Fibroblast of the aortic adventitia (primary cell): ENCODE data around the gene PEX19. TPM values are rescaled to one million over a fixed set of nuclear protein-coding genes. Genes with fewer than 3 reads are reported as not detected.

Source experiments
- DNase-seq: peaks from one replicate; pipeline ENCODE4 v3.0.0-alpha.2; 2010; ENCODE audit warnings: low read depth
- H3K4me3 ChIP-seq: 2 replicates; pipeline ENCODE4 v1.5.1; 2011; ENCODE audit warnings: low read depth, mild to moderate bottlenecking, control low read depth, low read length, moderate library complexity
- CTCF ChIP-seq: IDR thresholded peaks from 2 replicates; pipeline ENCODE4 v1.5.1; 2011; ENCODE audit warnings: mild to moderate bottlenecking, low read length, control low read depth, inconsistent platforms; ENCODE audit not compliant: insufficient read depth
- total RNA-seq: library from RNA; depleted of rRNA; stranded (reverse); fragments of >200 nt; gene quantifications from 2 replicates; pipeline ENCODE4 v1.2.3, GENCODE V29; 2012; ENCODE audit warnings: low replicate concordance

PEX19 gene
- 39.1 and 55.1 TPM in 2 replicates for total RNA-seq

GRCh38 chr1:160284782-160285344, at the start of gene PEX19:
Gene PEX19, minus strand, starts transcription at chr1:160285133. Its CDS starts 9 bp downstream, at chr1:160285124.
- H3K4me3 ChIP-seq, result peak within 1 kb of the TSS; percentile 90
- peak; percentile 93 for DNase-seq
- TF ChIP-seq CTCF, result no peak

DNA sequence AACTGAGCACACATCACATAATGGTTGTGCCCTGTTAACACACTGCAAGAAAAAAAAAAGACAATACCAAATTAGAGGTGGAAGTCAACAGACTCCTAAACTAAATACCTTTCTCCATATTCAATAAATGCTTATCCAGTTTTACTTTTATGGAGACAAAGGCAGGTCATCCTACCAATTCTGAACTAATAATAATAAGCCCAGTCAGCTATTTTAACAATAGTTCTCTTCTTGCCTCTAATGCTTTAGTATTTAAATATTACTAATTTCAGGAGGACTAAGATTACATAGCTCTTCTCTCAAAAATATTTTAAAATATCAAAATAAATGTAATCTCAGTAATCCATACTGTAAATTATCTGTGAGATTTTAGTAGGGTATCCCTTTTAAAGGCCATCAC, 47.6 kb upstream of the PEX19 start:
- H3K4me3 ChIP-seq, result no peak overlapping the region
- no peak for TF ChIP-seq CTCF
- DNase-seq, result no peak

- DNase-seq, result no peak
- H3K4me3 ChIP-seq, result no peak overlapping the region
- no peak for TF ChIP-seq CTCF
Measured at GRCh38 chr1:160330119-160330518, 45.2 kb upstream of the PEX19 start.

DNA sequence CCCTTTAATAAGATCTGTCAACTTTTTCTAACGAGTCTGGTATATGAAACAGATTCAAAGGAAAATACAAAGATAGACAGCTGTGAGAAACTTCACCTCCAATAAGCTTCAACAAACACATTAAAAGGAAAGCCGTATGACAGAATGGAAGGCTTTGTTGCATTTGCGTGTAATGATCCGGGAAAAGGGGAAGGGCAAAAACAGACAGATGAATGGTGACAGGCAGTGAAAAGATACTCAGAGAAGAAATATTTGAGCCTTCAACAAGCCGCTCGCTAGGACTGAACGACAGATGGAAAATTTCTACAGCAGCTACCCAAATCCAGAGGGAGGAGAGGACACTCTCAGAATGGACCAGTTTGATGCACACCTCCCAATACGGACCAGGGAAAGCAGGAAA, 43.3 kb upstream of the PEX19 start:
- no peak overlapping the region for H3K4me3 ChIP-seq
- DNase-seq, result no peak
- no peak for TF ChIP-seq CTCF

DNA sequence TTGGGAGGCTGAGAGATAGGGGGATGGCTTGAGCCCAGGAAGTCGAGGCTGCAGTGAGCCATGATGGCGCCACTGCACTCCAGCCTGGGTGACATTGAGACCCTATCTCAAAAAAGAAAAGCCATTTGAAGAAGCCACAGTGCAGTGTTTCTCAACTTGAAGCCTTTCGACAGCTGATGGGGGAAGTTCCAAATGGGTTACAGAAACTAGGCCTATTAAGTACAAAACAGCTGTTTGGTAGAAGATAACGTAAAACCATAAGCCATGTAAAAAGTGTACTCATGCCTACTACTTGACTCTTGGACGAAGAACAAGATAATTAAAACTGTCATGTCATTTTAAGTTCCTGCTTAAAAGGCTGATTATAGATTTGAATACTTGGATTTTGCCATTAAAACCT, 41.5 kb upstream of the PEX19 start:
- H3K4me3 ChIP-seq, result no peak overlapping the region
- DNase-seq, result no peak
- no peak for TF ChIP-seq CTCF

- no peak for TF ChIP-seq CTCF
- no peak overlapping the region for H3K4me3 ChIP-seq
- no peak for DNase-seq
Measured at GRCh38 chr1:160325252-160325651, 40.3 kb upstream of the PEX19 start.

GRCh38 chr1:160322831-160323230, 37.9 kb upstream of the PEX19 start:
- DNase-seq, result no peak
- H3K4me3 ChIP-seq, result no peak overlapping the region
- no peak for TF ChIP-seq CTCF
